CD4-positive, alpha-beta memory T cell (primary cell): ENCODE data around the gene CRYGN. TPM values are rescaled to one million over a fixed set of nuclear protein-coding genes. Genes with fewer than 3 reads are reported as not detected.

Experiments used
- CTCF ChIA-PET: fragments of 350-600 bp; sonication (Branson Sonifier 250); formaldehyde crosslinking; loops from one replicate; lab custom pipeline; 2021; ENCODE audit warnings: inconsistent platforms; ENCODE audit not compliant: partially characterized antibody; lab: Charles Lee
- POLR2A ChIA-PET: fragments of 350-600 bp; sonication (Branson Sonifier 250); formaldehyde crosslinking; loops from one replicate; lab custom pipeline; 2021; ENCODE audit not compliant: partially characterized antibody; lab: Charles Lee
- DNase-seq, 5 donors: peaks; one replicate each; pipeline versions ENCODE4 v3.0.0 to v3.0.0-alpha.2; 2020 to 2022; ENCODE audit warnings: mixed read lengths in 1 of 5
- H3K27ac ChIP-seq: one replicate; pipeline ENCODE4 v1.7.0; 2013; ENCODE audit warnings: low read depth, low read length
- H3K27me3 ChIP-seq: 2 replicates; pipeline ENCODE4 v1.7.0; 2013; ENCODE audit warnings: mild to moderate bottlenecking, low read length, moderate library complexity; ENCODE audit not compliant: insufficient read depth
- H3K36me3 ChIP-seq: 2 replicates; pipeline ENCODE4 v1.7.0; 2013; ENCODE audit warnings: mild to moderate bottlenecking, low read length, moderate library complexity; ENCODE audit not compliant: insufficient read depth
- H3K4me1 ChIP-seq: 2 replicates; pipeline ENCODE4 v1.7.0; 2013; ENCODE audit warnings: mild to moderate bottlenecking, low read length, moderate library complexity; ENCODE audit not compliant: insufficient read depth
- H3K4me3 ChIP-seq, 2 donors: one replicate each; pipeline ENCODE4 v1.7.0; 2013; ENCODE audit warnings: low read length in 2 of 2, mild to moderate bottlenecking in 1 of 2
- H3K9me3 ChIP-seq, 2 donors: one replicate each; pipeline ENCODE4 v1.7.0; 2013; ENCODE audit warnings: low read length in 2 of 2, control low read depth in 1 of 2; ENCODE audit not compliant: control insufficient read depth in 1 of 2
- H3K27ac Mint-ChIP-seq, 7 donors: one replicate each; pipeline ENCODE4 v1.8.0; 2020 to 2021; ENCODE audit warnings: mixed read lengths in 7 of 7, mild to moderate bottlenecking in 6 of 7, inconsistent platforms in 3 of 7, moderate library complexity in 3 of 7
- H3K27me3 Mint-ChIP-seq, 2 donors: one replicate each; pipeline ENCODE4 v1.8.0; 2020 to 2021; ENCODE audit warnings: mixed read lengths in 2 of 2
- H3K36me3 Mint-ChIP-seq, 2 donors: one replicate each; pipeline ENCODE4 v1.8.0; 2020 to 2021; ENCODE audit warnings: mixed read lengths in 2 of 2, inconsistent platforms in 1 of 2, mild to moderate bottlenecking in 1 of 2
- H3K4me1 Mint-ChIP-seq, 4 donors: one replicate each; pipeline ENCODE4 v1.8.0; 2020 to 2021; ENCODE audit warnings: mixed read lengths in 4 of 4, mild to moderate bottlenecking in 1 of 4
- H3K4me3 Mint-ChIP-seq, 8 donors: one replicate each; pipeline ENCODE4 v1.8.0; 2020 to 2021; ENCODE audit warnings: mixed read lengths in 8 of 8, mild to moderate bottlenecking in 7 of 8, moderate library complexity in 6 of 8, inconsistent platforms in 3 of 8
- H3K9me3 Mint-ChIP-seq, 8 donors: one replicate each; pipeline ENCODE4 v1.8.0; 2020 to 2021; ENCODE audit warnings: mixed read lengths in 8 of 8, mild to moderate bottlenecking in 5 of 8, inconsistent platforms in 3 of 8, moderate library complexity in 1 of 8
- intact Hi-C: fragments of 100-400 bp; cut with micrococcal nuclease; formaldehyde crosslinking; loops from one replicate; pipeline ENCODE4 v1.15.1; 2023
- polyA plus RNA-seq, 2 donors: library from polyadenylated mRNA; unstranded; fragments of 300-500 nt; fragmentation: Illumina TruSeq; gene quantifications; one replicate each; pipeline ENCODE4 v1.2.3, GENCODE V29; 2021
- total RNA-seq, 2 experiments: library from RNA; stranded (reverse); gene quantifications; one replicate each; pipeline ENCODE4 v1.2.3, GENCODE V29; 2021

CRYGN gene
- total and polyA plus RNA-seq, 4 experiments from 2014 or later = 1.9 TPM; not detected in 3

DNA sequence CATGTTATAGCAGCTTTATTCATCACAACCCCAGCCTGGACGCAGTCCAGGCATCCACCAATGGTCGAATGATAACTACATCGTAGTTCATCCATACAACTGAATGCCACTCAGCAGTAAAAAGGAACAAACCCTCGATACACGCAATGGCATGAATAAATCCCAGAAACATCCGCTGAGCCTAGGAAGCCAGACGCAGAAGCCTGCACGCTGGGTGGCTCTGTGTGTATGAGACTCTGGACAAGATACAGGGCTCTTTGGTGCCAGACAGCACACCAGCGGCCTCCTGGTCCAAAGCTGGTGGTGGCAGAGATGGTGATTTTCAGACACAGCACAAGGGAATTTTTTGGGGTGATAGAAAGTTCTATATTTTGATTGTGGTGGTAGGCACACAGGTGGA, 10.0 kb upstream of the CRYGN start:
- POLR2A ChIA-PET = interaction anchor here (0.7 to 2.2 kb wide), 2 partner anchors 81 to 83 kb away, joined by 3 to 9 read pairs; no protein-coding TSS in a partner anchor
- H3K9me3 ChIP-seq = no peaks in the 10 kb centered on the region
- Mint-ChIP-seq H3K9me3 (no peaks in the 10 kb centered on the region), H3K36me3 (no peaks in the 10 kb centered on the region), H3K4me3 (no peak overlapping the region), H3K27ac (no peak overlapping the region), H3K4me1 (peaks cover 0 to 24% (median under 1%) of the 10 kb centered on the region in 4 donors), H3K27me3 (peaks cover 0 to 1% of the 10 kb centered on the region in 2 donors)
- CTCF ChIA-PET = interaction anchor here (1.9 to 15.3 kb wide), 10 partner anchors 14 to 144 kb away, joined by 6 to 398 read pairs (median 18); partner anchors contain the start of gene WDR86
- DNase-seq = no peak
- H3K27ac ChIP-seq = no peak overlapping the region
- H3K36me3 ChIP-seq = no peaks in the 10 kb centered on the region
- peaks cover 4% of the 10 kb centered on the region for H3K4me1 ChIP-seq
- H3K4me3 ChIP-seq = no peak overlapping the region
- no peaks in the 10 kb centered on the region for H3K27me3 ChIP-seq
- intact Hi-C loops = loop anchor here (5.0 kb wide), 2 partner anchors 68 to 307 kb away; no protein-coding TSS in a partner anchor

- peaks cover 0 to 1% of the 10 kb centered on the region in 2 donors for H3K27me3 Mint-ChIP-seq
- no peaks in the 10 kb centered on the region for H3K9me3 Mint-ChIP-seq
- peak overlapping the region; percentile 80 to 92 (median 83) for H3K4me3 Mint-ChIP-seq
- peak; percentile 77 to 87 (median 84) for DNase-seq
- Histone ChIP-seq H3K36me3 (no peaks in the 10 kb centered on the region), H3K4me3 (peak overlapping the region; percentile 11 to 70), H3K4me1 (peaks cover 4% of the 10 kb centered on the region), H3K27ac (peak overlapping the region; percentile 58), H3K9me3 (no peaks in the 10 kb centered on the region), H3K27me3 (no peaks in the 10 kb centered on the region)
- CTCF ChIA-PET = interaction anchor here (0.6 to 15.3 kb wide), 41 partner anchors 9 to 311 kb away, joined by 3 to 398 read pairs (median 6); partner anchors contain the start of genes CRYGN and WDR86
- peak overlapping the region in 6 of 7 donors; percentile 64 to 82 (median 78) for H3K27ac Mint-ChIP-seq
- H3K4me1 Mint-ChIP-seq = peaks cover 0 to 24% (median under 1%) of the 10 kb centered on the region in 4 donors
- POLR2A ChIA-PET = interaction anchor here (0.8 to 2.7 kb wide), 20 partner anchors 9 to 183 kb away, joined by 3 to 21 read pairs (median 4); partner anchors contain the start of genes RHEB and WDR86
- intact Hi-C loops = loop anchor here (1.0 to 5.0 kb wide), 7 partner anchors 18 to 309 kb away; no protein-coding TSS in a partner anchor
- H3K36me3 Mint-ChIP-seq = no peaks in the 10 kb centered on the region
Observed at GRCh38 chr7:151448261-151449252, 8.6 kb upstream of the CRYGN start.

DNA sequence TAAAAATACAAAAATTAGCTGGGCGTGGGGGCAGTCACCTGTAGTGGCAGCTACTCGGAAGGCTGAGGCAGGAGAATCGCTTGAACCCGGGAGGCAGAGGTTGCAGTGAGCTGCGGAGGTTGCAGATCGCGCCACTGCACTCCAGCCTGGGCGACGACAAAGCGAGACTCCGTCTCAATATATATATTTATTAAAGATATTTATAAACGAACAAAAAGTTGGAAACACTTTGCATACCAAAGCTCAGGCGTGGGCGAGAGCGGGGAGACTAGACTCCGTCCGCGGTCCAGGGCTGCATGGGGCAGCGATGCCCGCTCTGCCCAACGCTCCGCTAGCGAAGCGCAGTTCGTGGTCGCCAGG, 7.9 kb upstream of the CRYGN start:
- intact Hi-C loops = loop anchor here (1.0 to 5.0 kb wide), 7 partner anchors 18 to 309 kb away; no protein-coding TSS in a partner anchor
- Mint-ChIP-seq H3K4me3 (peak overlapping the region; percentile 55 to 86 (median 81)), H3K27me3 (peaks cover 0 to 1% of the 10 kb centered on the region in 2 donors), H3K27ac (peak overlapping the region in 4 of 7 donors; percentile 24 to 77 (median 56)), H3K36me3 (no peaks in the 10 kb centered on the region), H3K4me1 (peaks cover 1 to 29% (median 4%) of the 10 kb centered on the region in 4 donors), H3K9me3 (no peaks in the 10 kb centered on the region)
- POLR2A ChIA-PET = interaction anchor here (0.8 to 2.7 kb wide), 16 partner anchors 8 to 184 kb away, joined by 3 to 21 read pairs (median 4); partner anchors contain the start of gene WDR86
- no peaks in the 10 kb centered on the region for H3K9me3 ChIP-seq
- H3K36me3 ChIP-seq = no peaks in the 10 kb centered on the region
- no peak overlapping the region for H3K27ac ChIP-seq
- H3K27me3 ChIP-seq = no peaks in the 10 kb centered on the region
- CTCF ChIA-PET = interaction anchor here (0.8 to 15.3 kb wide), 35 partner anchors 9 to 311 kb away, joined by 3 to 398 read pairs (median 7); partner anchors contain the start of genes CRYGN and WDR86
- H3K4me3 ChIP-seq = peak overlapping the region in 1 of 2 donors; percentile 70
- peaks cover 4% of the 10 kb centered on the region for H3K4me1 ChIP-seq
- DNase-seq = no peak

DNA sequence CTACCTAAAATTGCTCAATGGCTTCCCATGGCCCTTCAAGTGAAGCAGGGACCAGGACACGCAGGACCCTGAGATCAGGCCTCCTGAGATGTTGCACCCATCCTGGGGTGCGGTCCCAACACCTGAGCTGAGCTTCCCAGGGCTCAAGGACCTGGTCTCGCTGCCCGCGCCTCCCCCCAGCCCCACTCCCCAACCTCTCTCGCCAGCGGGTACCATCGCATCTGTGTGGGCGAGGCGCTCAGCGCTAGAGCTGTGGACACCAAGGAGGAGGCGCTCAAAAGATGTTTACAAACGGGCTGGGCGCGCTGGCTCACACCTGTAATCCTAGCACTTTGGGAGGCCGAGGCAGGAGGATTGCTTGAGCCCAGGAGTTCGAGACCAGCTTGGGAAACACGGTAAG, 7.4 kb upstream of the CRYGN start:
- H3K4me3 ChIP-seq = no peak overlapping the region
- Mint-ChIP-seq H3K27ac (peak overlapping the region in 1 of 7 donors; percentile 24), H3K27me3 (peaks cover 0 to 1% of the 10 kb centered on the region in 2 donors), H3K9me3 (no peaks in the 10 kb centered on the region), H3K4me1 (peaks cover 4 to 34% (median 7%) of the 10 kb centered on the region in 4 donors), H3K36me3 (no peaks in the 10 kb centered on the region), H3K4me3 (peak overlapping the region in 5 of 8 donors; percentile 25 to 79 (median 26))
- H3K27me3 ChIP-seq = no peaks in the 10 kb centered on the region
- peaks cover 4% of the 10 kb centered on the region for H3K4me1 ChIP-seq
- CTCF ChIA-PET = interaction anchor here (0.7 to 15.3 kb wide), 18 partner anchors 8 to 312 kb away, joined by 3 to 398 read pairs (median 12); partner anchors contain the start of gene CRYGN
- no peak overlapping the region for H3K27ac ChIP-seq
- DNase-seq = no peak
- no peaks in the 10 kb centered on the region for H3K36me3 ChIP-seq
- no peaks in the 10 kb centered on the region for H3K9me3 ChIP-seq
- intact Hi-C loops = loop anchor here (5.0 kb wide), 2 partner anchors 65 to 310 kb away; no protein-coding TSS in a partner anchor
- POLR2A ChIA-PET = interaction anchor here (0.8 to 2.7 kb wide), 10 partner anchors 8 to 96 kb away, joined by 3 to 21 read pairs (median 4); partner anchors contain the start of gene WDR86

- Mint-ChIP-seq H3K27me3 (peaks cover 0 to 1% of the 10 kb centered on the region in 2 donors), H3K9me3 (no peaks in the 10 kb centered on the region), H3K27ac (peak overlapping the region in 2 of 7 donors; percentile 16 to 72), H3K4me1 (peaks cover 8 to 43% (median 12%) of the 10 kb centered on the region in 4 donors), H3K36me3 (no peaks in the 10 kb centered on the region), H3K4me3 (peak overlapping the region in 2 of 8 donors; percentile 1 to 2)
- H3K4me3 ChIP-seq = no peak overlapping the region
- peaks cover 11% of the 10 kb centered on the region for H3K4me1 ChIP-seq
- H3K27me3 ChIP-seq = no peaks in the 10 kb centered on the region
- H3K27ac ChIP-seq = no peak overlapping the region
- POLR2A ChIA-PET = no interaction called here
- intact Hi-C loops = loop anchor here (5.0 kb wide), 2 partner anchors 64 to 311 kb away; no protein-coding TSS in a partner anchor
- CTCF ChIA-PET = interaction anchor here (0.7 to 15.3 kb wide), 9 partner anchors 10 to 219 kb away, joined by 3 to 398 read pairs (median 6); no protein-coding TSS in a partner anchor
- no peak for DNase-seq
- H3K36me3 ChIP-seq = no peaks in the 10 kb centered on the region
- no peaks in the 10 kb centered on the region for H3K9me3 ChIP-seq
Observed at GRCh38 chr7:151446412-151446811, 6.5 kb upstream of the CRYGN start.

- Histone ChIP-seq H3K27me3 (no peaks in the 10 kb centered on the region), H3K4me1 (peaks cover 26% of the 10 kb centered on the region), H3K36me3 (no peaks in the 10 kb centered on the region), H3K9me3 (no peaks in the 10 kb centered on the region), H3K4me3 (no peak overlapping the region), H3K27ac (no peak overlapping the region)
- CTCF ChIA-PET = interaction anchor here (1.0 to 15.3 kb wide), 5 partner anchors 9 to 129 kb away, joined by 4 to 398 read pairs (median 6); no protein-coding TSS in a partner anchor
- no peak overlapping the region for H3K4me3 Mint-ChIP-seq
- H3K4me1 Mint-ChIP-seq = peaks cover 12 to 55% (median 21%) of the 10 kb centered on the region in 4 donors
- H3K27ac Mint-ChIP-seq = no peak overlapping the region
- no peaks in the 10 kb centered on the region for H3K27me3 Mint-ChIP-seq
- POLR2A ChIA-PET = no interaction called here
- intact Hi-C loops = loop anchor here (5.0 kb wide), 2 partner anchors 62 to 313 kb away; no protein-coding TSS in a partner anchor
- H3K9me3 Mint-ChIP-seq = no peaks in the 10 kb centered on the region
- H3K36me3 Mint-ChIP-seq = no peaks in the 10 kb centered on the region
- DNase-seq = no peak
Observed at GRCh38 chr7:151444632-151445031, 4.7 kb upstream of the CRYGN start.
